ENCODE results near the gene TBC1D16. TPM values are rescaled to one million over a fixed set of nuclear protein-coding genes. Genes with fewer than 3 reads are reported as not detected.

The TBC1D16 gene
- total RNA-seq, 2 experiments from 2014 or later = 0.38 to 0.74 TPM

- POLR2A ChIA-PET = no interaction called here
- Histone ChIP-seq H3K4me3 (ENCODE audit: low read depth, low read length, poor library complexity, severe bottlenecking) (no peak overlapping the region), H3K4me1 (ENCODE audit: insufficient read depth, low read length, poor library complexity, severe bottlenecking) (no peaks in the 10 kb centered on the region), H3K79me2 (ENCODE audit: insufficient read depth, low read depth, low read length) (no peaks in the 10 kb centered on the region), H3K9me2 (ENCODE audit: insufficient read depth, low read length) (no peaks in the 10 kb centered on the region), H3K36me3 (ENCODE audit: insufficient read depth, low read length) (no peaks in the 10 kb centered on the region), H2AFZ (ENCODE audit: low read length) (no peak overlapping the region), H3K27ac (ENCODE audit: low read depth, low read length, poor library complexity, severe bottlenecking) (no peak overlapping the region), H3K4me2 (ENCODE audit: low read length) (no peak overlapping the region), H3K9me3 (ENCODE audit: low read length) (no peaks in the 10 kb centered on the region), H4K20me1 (ENCODE audit: insufficient read depth, low read length) (no peaks in the 10 kb centered on the region)
- CTCF ChIA-PET (ENCODE audit: unreplicated experiment) = interaction anchor here (0.5 to 1.4 kb wide), 2 partner anchors 22 to 161 kb away, joined by 3 to 5 read pairs; no protein-coding TSS in a partner anchor
- TF ChIP-seq, protein P1, sequence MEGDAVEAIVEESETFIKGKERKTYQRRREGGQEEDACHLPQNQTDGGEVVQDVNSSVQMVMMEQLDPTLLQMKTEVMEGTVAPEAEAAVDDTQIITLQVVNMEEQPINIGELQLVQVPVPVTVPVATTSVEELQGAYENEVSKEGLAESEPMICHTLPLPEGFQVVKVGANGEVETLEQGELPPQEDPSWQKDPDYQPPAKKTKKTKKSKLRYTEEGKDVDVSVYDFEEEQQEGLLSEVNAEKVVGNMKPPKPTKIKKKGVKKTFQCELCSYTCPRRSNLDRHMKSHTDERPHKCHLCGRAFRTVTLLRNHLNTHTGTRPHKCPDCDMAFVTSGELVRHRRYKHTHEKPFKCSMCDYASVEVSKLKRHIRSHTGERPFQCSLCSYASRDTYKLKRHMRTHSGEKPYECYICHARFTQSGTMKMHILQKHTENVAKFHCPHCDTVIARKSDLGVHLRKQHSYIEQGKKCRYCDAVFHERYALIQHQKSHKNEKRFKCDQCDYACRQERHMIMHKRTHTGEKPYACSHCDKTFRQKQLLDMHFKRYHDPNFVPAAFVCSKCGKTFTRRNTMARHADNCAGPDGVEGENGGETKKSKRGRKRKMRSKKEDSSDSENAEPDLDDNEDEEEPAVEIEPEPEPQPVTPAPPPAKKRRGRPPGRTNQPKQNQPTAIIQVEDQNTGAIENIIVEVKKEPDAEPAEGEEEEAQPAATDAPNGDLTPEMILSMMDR (conservative IDR thresholded peaks at IDR 0.05; ENCODE audit: low read length) = peak; percentile 78
- no peak for TF ChIP-seq EZH2phosphoT487 (IDR thresholded peaks at IDR 0.05; ENCODE audit: borderline replicate concordance, low read depth, low read length)
- no TSS peak for BruUV-seq (replicated peaks)
- DNase-seq (ENCODE audit: low spot score) = no peak
- intact Hi-C loops (cut with micrococcal nuclease; ENCODE audit: unreplicated experiment) = no loop called here
Observed at GRCh38 chr17:79974566-79975497, 60.8 kb downstream of the TBC1D16 start.

GRCh38 chr17:79971651-79972050, 64.0 kb downstream of the TBC1D16 start:
- Histone ChIP-seq H3K4me2 (ENCODE audit: low read length) (no peak overlapping the region), H3K9me2 (ENCODE audit: insufficient read depth, low read length) (no peaks in the 10 kb centered on the region), H3K27ac (ENCODE audit: low read depth, low read length, poor library complexity, severe bottlenecking) (no peak overlapping the region), H3K4me3 (ENCODE audit: low read depth, low read length, poor library complexity, severe bottlenecking) (no peak overlapping the region), H3K4me1 (ENCODE audit: insufficient read depth, low read length, poor library complexity, severe bottlenecking) (peaks cover 3% of the 10 kb centered on the region), H2AFZ (ENCODE audit: low read length) (no peak overlapping the region), H4K20me1 (ENCODE audit: insufficient read depth, low read length) (0 out of 2 replicates have a peak, but pooled peaks cover 3% of the 10 kb centered on the region), H3K9me3 (ENCODE audit: low read length) (no peaks in the 10 kb centered on the region), H3K79me2 (ENCODE audit: insufficient read depth, low read depth, low read length) (no peaks in the 10 kb centered on the region), H3K36me3 (ENCODE audit: insufficient read depth, low read length) (no peaks in the 10 kb centered on the region)
- POLR2A ChIA-PET = no interaction called here
- DNase-seq (ENCODE audit: low spot score) = no peak
- intact Hi-C loops (cut with micrococcal nuclease; ENCODE audit: unreplicated experiment) = loop anchor here (2.0 kb wide), 2 partner anchors 183 to 229 kb away; no protein-coding TSS in a partner anchor
- CTCF ChIA-PET (ENCODE audit: unreplicated experiment) = no interaction called here
- no TSS peak for BruUV-seq (replicated peaks)
- TF ChIP-seq EZH2phosphoT487 (IDR thresholded peaks at IDR 0.05; ENCODE audit: borderline replicate concordance, low read depth, low read length) = no peak
- TF ChIP-seq, protein P1 (conservative IDR thresholded peaks at IDR 0.05; ENCODE audit: low read length) = no peak

All from OCI-LY7 (cell line).